Thyroid gland (tissue), 4 donors: ENCODE data around the gene TBX6.

ENCODE experiments used
- POLR2A ChIP-seq, 2 donors: fragments of 450-650 bp; IDR thresholded peaks; one replicate each; pipeline ENCODE4 v1.6.1; 2017; ENCODE audit warnings: antibody characterized with exemption in 2 of 2, mild to moderate bottlenecking in 2 of 2, moderate library complexity in 1 of 2
- TF ChIP-seq, protein P1 (sequence below), 6 experiments: fragments of 200-600 bp in 3 of 6; fragments of 450-650 bp in 3 of 6; sonication (generic) in 3 of 6; IDR thresholded peaks; one replicate each; pipeline ENCODE4 v1.5.1; 2016 to 2019; ENCODE audit warnings: antibody characterized with exemption in 6 of 6, mild to moderate bottlenecking in 2 of 6, inconsistent platforms in 1 of 6, moderate library complexity in 1 of 6

DNA sequence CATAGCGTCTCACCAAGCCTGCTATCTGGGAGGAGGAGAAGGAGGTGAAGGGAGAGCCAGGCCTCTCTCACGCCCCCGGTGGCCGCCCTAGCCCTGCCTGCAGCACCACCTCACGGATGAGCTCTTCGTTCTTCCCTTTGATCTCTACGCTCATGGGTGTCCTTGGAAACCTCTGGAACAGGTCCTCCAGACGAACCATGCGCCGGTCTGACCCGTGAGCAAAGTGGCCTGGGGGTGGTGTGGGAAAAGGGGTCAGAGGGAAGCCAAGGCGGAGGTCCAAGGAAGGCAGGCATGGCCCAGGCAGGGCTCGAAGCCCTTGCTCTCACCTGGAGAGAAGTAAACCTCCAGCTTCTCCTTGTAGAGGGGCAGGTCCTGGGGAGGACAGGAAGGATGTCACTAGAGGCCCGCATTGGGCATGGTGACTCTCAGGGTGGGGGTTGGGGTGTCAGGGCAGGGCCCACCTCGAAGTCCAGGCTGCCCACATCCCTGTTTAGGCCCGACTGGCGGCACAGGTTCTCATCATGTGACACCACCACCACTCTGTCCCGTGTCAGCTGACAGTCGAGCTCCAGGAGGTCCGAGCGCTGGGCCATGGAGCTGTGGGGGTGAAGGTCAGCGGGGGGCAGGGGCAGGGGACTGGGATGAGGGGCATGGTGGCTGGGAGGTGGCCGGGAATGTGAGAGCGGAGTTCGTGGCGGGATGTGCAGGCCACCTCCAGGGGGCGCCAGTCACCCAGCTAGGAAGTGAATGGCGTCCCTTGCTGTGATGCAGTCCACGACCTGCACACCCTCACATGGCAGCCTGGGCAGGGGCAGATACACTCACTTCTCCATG, 20.7 kb upstream of the TBX6 start:
- TF ChIP-seq, protein P1, sequence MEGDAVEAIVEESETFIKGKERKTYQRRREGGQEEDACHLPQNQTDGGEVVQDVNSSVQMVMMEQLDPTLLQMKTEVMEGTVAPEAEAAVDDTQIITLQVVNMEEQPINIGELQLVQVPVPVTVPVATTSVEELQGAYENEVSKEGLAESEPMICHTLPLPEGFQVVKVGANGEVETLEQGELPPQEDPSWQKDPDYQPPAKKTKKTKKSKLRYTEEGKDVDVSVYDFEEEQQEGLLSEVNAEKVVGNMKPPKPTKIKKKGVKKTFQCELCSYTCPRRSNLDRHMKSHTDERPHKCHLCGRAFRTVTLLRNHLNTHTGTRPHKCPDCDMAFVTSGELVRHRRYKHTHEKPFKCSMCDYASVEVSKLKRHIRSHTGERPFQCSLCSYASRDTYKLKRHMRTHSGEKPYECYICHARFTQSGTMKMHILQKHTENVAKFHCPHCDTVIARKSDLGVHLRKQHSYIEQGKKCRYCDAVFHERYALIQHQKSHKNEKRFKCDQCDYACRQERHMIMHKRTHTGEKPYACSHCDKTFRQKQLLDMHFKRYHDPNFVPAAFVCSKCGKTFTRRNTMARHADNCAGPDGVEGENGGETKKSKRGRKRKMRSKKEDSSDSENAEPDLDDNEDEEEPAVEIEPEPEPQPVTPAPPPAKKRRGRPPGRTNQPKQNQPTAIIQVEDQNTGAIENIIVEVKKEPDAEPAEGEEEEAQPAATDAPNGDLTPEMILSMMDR (IDR thresholded peaks at IDR 0.05) = peak in 5 of 6 experiments; percentile 10 to 57 (median 48)
- TF ChIP-seq POLR2A (IDR thresholded peaks at IDR 0.05) = no peak
